Vagina (tissue), 2 donors: ENCODE data around the gene TRAPPC3L. TPM values are rescaled to one million over a fixed set of nuclear protein-coding genes. Genes with fewer than 3 reads are reported as not detected.
A peak's percentile ranks its signal among the peaks of the same experiment; 100 is the strongest.

ENCODE experiments used
- DNase-seq, 2 donors: peaks; one replicate each; pipeline ENCODE4 v3.0.0-alpha.2; 2017; ENCODE audit errors: extremely low spot score in 2 of 2
- H3K27ac ChIP-seq: fragments of 200-600 bp; sonication (generic); one replicate; pipeline ENCODE4 v1.5.1; 2019
- H3K27me3 ChIP-seq: fragments of 200-600 bp; sonication (generic); one replicate; pipeline ENCODE4 v1.5.1; 2019
- H3K36me3 ChIP-seq, 2 donors: fragments of 200-600 bp; sonication (generic); one replicate each; pipeline ENCODE4 v1.5.1; 2017 to 2019
- H3K4me1 ChIP-seq: fragments of 200-600 bp; sonication (generic); one replicate; pipeline ENCODE4 v1.5.1; 2019
- H3K4me3 ChIP-seq, 2 donors: fragments of 200-600 bp; sonication (generic); 1 replicate in 1 of 2; 2 replicates in 1 of 2; pipeline ENCODE4 v1.5.1; 2016 to 2019
- H3K9me3 ChIP-seq: fragments of 200-600 bp; sonication (generic); one replicate; pipeline ENCODE4 v1.5.1; 2019
- CTCF ChIP-seq, 3 experiments: fragments of 450-650 bp in 2 of 3; fragments of 200-600 bp in 1 of 3; sonication (generic) in 1 of 3; IDR thresholded peaks; one replicate each; pipeline ENCODE4 v1.5.1; 2017 to 2019; ENCODE audit warnings: antibody characterized with exemption in 3 of 3, mild to moderate bottlenecking in 2 of 3, moderate library complexity in 2 of 3
- POLR2A ChIP-seq, 2 donors: fragments of 450-650 bp; IDR thresholded peaks; one replicate each; pipeline ENCODE4 v1.6.1; 2017; ENCODE audit warnings: antibody characterized with exemption in 2 of 2, mild to moderate bottlenecking in 2 of 2, moderate library complexity in 2 of 2
- POLR2AphosphoS5 ChIP-seq, 2 donors: sonication (generic); formaldehyde crosslinking; IDR thresholded peaks; one replicate each; pipeline ENCODE4 v1.9.0; 2017; ENCODE audit warnings: antibody characterized with exemption in 2 of 2, mild to moderate bottlenecking in 2 of 2, low read depth in 1 of 2; ENCODE audit not compliant: insufficient read depth in 1 of 2
- intact Hi-C: fragments of 100-400 bp; cut with DNase I; formaldehyde crosslinking; loops from one replicate; pipeline ENCODE4 v1.15.1; 2023
- total RNA-seq: library from RNA; depleted of rRNA; stranded (reverse); fragments of >200 nt; gene quantifications from one replicate; pipeline ENCODE4 v1.2.3, GENCODE V29; 2016

The TRAPPC3L gene
- total RNA-seq, 1 donor from 2014 or later, result not detected

GRCh38 chr6:116522896-116523295 lies 22.6 kb downstream of the TRAPPC3L start:
- H3K4me3 ChIP-seq, result no peak overlapping the region
- H3K27me3 ChIP-seq, result no peaks in the 10 kb centered on the region
- no peaks in the 10 kb centered on the region for H3K36me3 ChIP-seq
- DNase-seq, result no peak
- TF ChIP-seq POLR2A (IDR thresholded peaks at IDR 0.05) (no peak), POLR2AphosphoS5 (IDR thresholded peaks at IDR 0.05; ENCODE audit: insufficient read depth in 1 of 2, low read depth in 1 of 2) (no peak), CTCF (IDR thresholded peaks at IDR 0.05) (no peak)
- no peaks in the 10 kb centered on the region for H3K9me3 ChIP-seq
- intact Hi-C loops, result no loop called here
- H3K27ac ChIP-seq, result no peak overlapping the region
- H3K4me1 ChIP-seq, result no peaks in the 10 kb centered on the region

- TF ChIP-seq CTCF (IDR thresholded peaks at IDR 0.05), result no peak
- no peak for TF ChIP-seq POLR2A (IDR thresholded peaks at IDR 0.05)
- no peak for TF ChIP-seq POLR2AphosphoS5 (IDR thresholded peaks at IDR 0.05; ENCODE audit: insufficient read depth in 1 of 2, low read depth in 1 of 2)
These were observed 26.7 kb downstream of the TRAPPC3L start for GRCh38 chr6:116518621-116519368.

GRCh38 chr6:116515141-116515540 lies 30.3 kb downstream of the TRAPPC3L start:
- intact Hi-C loops, result no loop called here
- H3K9me3 ChIP-seq, result no peaks in the 10 kb centered on the region
- H3K4me1 ChIP-seq, result peaks cover 21% of the 10 kb centered on the region
- H3K4me3 ChIP-seq, result no peak overlapping the region
- DNase-seq, result no peak
- no peak overlapping the region for H3K27ac ChIP-seq
- TF ChIP-seq CTCF (IDR thresholded peaks at IDR 0.05), result no peak
- TF ChIP-seq POLR2A (IDR thresholded peaks at IDR 0.05), result no peak
- no peak for TF ChIP-seq POLR2AphosphoS5 (IDR thresholded peaks at IDR 0.05; ENCODE audit: insufficient read depth in 1 of 2, low read depth in 1 of 2)
- no peaks in the 10 kb centered on the region for H3K27me3 ChIP-seq
- no peaks in the 10 kb centered on the region for H3K36me3 ChIP-seq

More at GRCh38 chr6:116518621-116519368, 26.7 kb downstream of the TRAPPC3L start:
- Histone ChIP-seq H3K27ac (no peak overlapping the region), H3K36me3 (no peaks in the 10 kb centered on the region), H3K4me1 (peaks cover 12% of the 10 kb centered on the region), H3K27me3 (no peaks in the 10 kb centered on the region), H3K4me3 (no peak overlapping the region), H3K9me3 (no peaks in the 10 kb centered on the region)
- DNase-seq, result no peak
- intact Hi-C loops, result no loop called here

- intact Hi-C loops, result loop anchor here (5.0 kb wide), 1 partner anchor 122 kb away; no protein-coding TSS in a partner anchor
- DNase-seq, result no peak
- no peak for TF ChIP-seq CTCF (IDR thresholded peaks at IDR 0.05)
- no peak for TF ChIP-seq POLR2AphosphoS5 (IDR thresholded peaks at IDR 0.05; ENCODE audit: insufficient read depth in 1 of 2, low read depth in 1 of 2)
- TF ChIP-seq POLR2A (IDR thresholded peaks at IDR 0.05), result no peak
- Histone ChIP-seq H3K27ac (no peak overlapping the region), H3K27me3 (no peaks in the 10 kb centered on the region), H3K4me1 (peaks cover 21% of the 10 kb centered on the region), H3K9me3 (no peaks in the 10 kb centered on the region), H3K36me3 (no peaks in the 10 kb centered on the region), H3K4me3 (no peak overlapping the region)
These were observed 31.4 kb downstream of the TRAPPC3L start for GRCh38 chr6:116514111-116514510.

- Histone ChIP-seq H3K27ac (no peak overlapping the region), H3K4me1 (peaks cover 21% of the 10 kb centered on the region), H3K27me3 (no peaks in the 10 kb centered on the region), H3K36me3 (no peaks in the 10 kb centered on the region), H3K4me3 (peak overlapping the region in 1 of 2 donors; percentile 43), H3K9me3 (no peaks in the 10 kb centered on the region)
- intact Hi-C loops, result loop anchor here (5.0 kb wide), 1 partner anchor 121 kb away; no protein-coding TSS in a partner anchor
- DNase-seq, result no peak
- TF ChIP-seq CTCF (IDR thresholded peaks at IDR 0.05), result no peak
- no peak for TF ChIP-seq POLR2AphosphoS5 (IDR thresholded peaks at IDR 0.05; ENCODE audit: insufficient read depth in 1 of 2, low read depth in 1 of 2)
- TF ChIP-seq POLR2A (IDR thresholded peaks at IDR 0.05), result no peak
These were observed 32.1 kb downstream of the TRAPPC3L start for GRCh38 chr6:116513224-116513875.
